Activated CD8-positive, alpha-beta memory T cell treated with anti-CD3 and anti-CD28 coated beads for 48 hours (primary cell): ENCODE results near the gene EDRF1.

ENCODE experiments used
- DNase-seq, 3 experiments: peaks; one replicate each; pipeline ENCODE4 v3.0.0-alpha.2; 2020; ENCODE audit warnings: low read depth in 2 of 3, low spot score in 2 of 3

EDRF1 gene

GRCh38 chr10:125761961-125762360 lies 42.5 kb downstream of the EDRF1 start:
- DNase-seq = no peak

GRCh38 chr10:125762692-125763648 lies 43.5 kb downstream of the EDRF1 start:
- no peak for DNase-seq

GRCh38 chr10:125765835-125766234 lies 46.3 kb downstream of the EDRF1 start:
- DNase-seq = no peak

GRCh38 chr10:125766511-125766910 lies 47.0 kb downstream of the EDRF1 start:
- DNase-seq = no peak

- no peak for DNase-seq
Observed at GRCh38 chr10:125768219-125768855, 48.8 kb downstream of the EDRF1 start.

- DNase-seq = no peak
Observed at GRCh38 chr10:125769175-125769574, 49.7 kb downstream of the EDRF1 start.

GRCh38 chr10:125770844-125771243 lies 51.3 kb downstream of the EDRF1 start:
- no peak for DNase-seq

- DNase-seq = no peak
Observed at GRCh38 chr10:125772112-125772863, 52.8 kb downstream of the EDRF1 start.

GRCh38 chr10:125772864-125773180 lies 53.3 kb downstream of the EDRF1 start:
- DNase-seq = no peak

GRCh38 chr10:125773687-125774543 lies 54.4 kb downstream of the EDRF1 start:
- DNase-seq = no peak

GRCh38 chr10:125774581-125775191 lies 55.2 kb downstream of the EDRF1 start:
- DNase-seq = no peak

- no peak for DNase-seq
Observed at GRCh38 chr10:125775491-125776106, 56.1 kb downstream of the EDRF1 start, which contains the start of gene MMP21. Gene MMP21, minus strand, starts transcription at chr10:125775821. Its CDS starts 0 bp downstream, at chr10:125775821.

GRCh38 chr10:125777806-125778205 lies 58.3 kb downstream of the EDRF1 start:
- DNase-seq = no peak

GRCh38 chr10:125778556-125778955 lies 59.0 kb downstream of the EDRF1 start:
- no peak for DNase-seq

GRCh38 chr10:125779403-125780327 lies 60.2 kb downstream of the EDRF1 start:
- no peak for DNase-seq

GRCh38 chr10:125781374-125781773 lies 61.9 kb downstream of the EDRF1 start:
- DNase-seq = no peak

GRCh38 chr10:125782054-125782453 lies 62.5 kb downstream of the EDRF1 start:
- no peak for DNase-seq

GRCh38 chr10:125782616-125783015 lies 63.1 kb downstream of the EDRF1 start:
- DNase-seq = no peak

- DNase-seq = no peak
Observed at GRCh38 chr10:125783408-125783807, 63.9 kb downstream of the EDRF1 start.
